ENCODE results near the gene CRYL1. TPM values are rescaled to one million over a fixed set of nuclear protein-coding genes. Genes with fewer than 3 reads are reported as not detected.

CRYL1 gene
- total and polyA plus RNA-seq, 2 of the 8 experiments (the other 6 are each of a cell fraction or from before 2014, with no cell fraction given), result 1.9 to 6.4 TPM

DNA sequence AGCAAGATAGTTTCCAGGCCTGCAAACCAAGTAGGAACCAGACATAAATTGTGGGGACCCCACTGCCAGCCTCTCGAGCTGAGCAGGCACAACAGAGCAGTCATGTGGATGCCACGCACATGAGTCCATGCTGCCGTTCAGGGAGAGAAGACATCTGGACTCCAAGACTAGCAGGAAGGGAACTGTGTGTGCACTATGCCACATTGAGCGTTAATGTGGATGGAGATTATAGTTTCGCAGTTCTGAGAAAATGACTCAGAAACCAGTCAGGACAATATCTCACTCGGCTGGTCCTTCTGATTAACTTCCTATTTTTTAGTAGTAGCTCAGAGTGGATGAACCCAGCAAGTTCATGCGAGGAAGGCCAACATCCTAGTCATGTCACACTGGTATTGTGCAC, 124.9 kb downstream of the CRYL1 start:
- H3K4ac ChIP-seq (replicated peaks; ENCODE audit: insufficient read length, low read depth, low read length), result no peak overlapping the region
- H2AK5ac ChIP-seq (ENCODE audit: low read depth, low read length), result no peak overlapping the region
- H3K23ac ChIP-seq (ENCODE audit: insufficient read length), result no peak overlapping the region
- H3K4me3 ChIP-seq (ENCODE audit: extremely low read depth in 1 of 4, insufficient read depth in 2 of 4, low read depth in 3 of 4, low read length in 4 of 4), result no peak overlapping the region
- no peak overlapping the region for H3K14ac ChIP-seq (ENCODE audit: insufficient read length)
- no peak overlapping the region for H4K5ac ChIP-seq (ENCODE audit: insufficient read length, low read depth, low read length)
- H3K4me2 ChIP-seq (ENCODE audit: insufficient read depth in 1 of 2, low read depth in 2 of 2, low read length in 2 of 2), result no peak overlapping the region
- H2BK5ac ChIP-seq (ENCODE audit: low read depth, low read length), result no peak overlapping the region
- no peaks in the 10 kb centered on the region for H3K79me2 ChIP-seq (ENCODE audit: control insufficient read depth in 1 of 2, insufficient read depth in 2 of 2, low read length in 2 of 2)
- FAIRE-seq (no peak), DNase-seq (ENCODE audit: low read depth in 1 of 2, low spot score in 2 of 2) (no peak)
- H3K79me1 ChIP-seq (ENCODE audit: low read depth, low read length), result no peaks in the 10 kb centered on the region
- TF ChIP-seq CHD1 (IDR thresholded peaks at IDR 0.05; ENCODE audit: low read depth, low read length), result no peak
- 63% methylated on average over 7 of the region's 7 CpGs; no CpG with 5 or more reads in 1 of the 2 experiments for WGBS, 2 experiments (ENCODE audit: extremely low coverage in 1 of 2, insufficient coverage in 1 of 2, insufficient read length in 1 of 2, insufficient replicate concordance in 2 of 2, low coverage in 1 of 2, low lambda C conversion rate in 2 of 2, missing lambda C conversion rate in 1 of 2)
- no peak overlapping the region for H3K9ac ChIP-seq (replicated peaks in 1 of 4; ENCODE audit: extremely low read depth in 1 of 4, low read depth in 3 of 4, low read length in 3 of 4)
- peaks cover 0 to 2% (median under 1%) of the 10 kb centered on the region in 4 experiments; a peak in 2 of 7 replicates for H3K4me1 ChIP-seq (replicated peaks in 1 of 4; ENCODE audit: control insufficient read depth in 3 of 4, insufficient read depth in 4 of 4, low read length in 3 of 4)
- H2AFZ ChIP-seq (ENCODE audit: low read length), result no peak overlapping the region
- no peak overlapping the region for H4K8ac ChIP-seq (ENCODE audit: extremely low read depth, insufficient read depth, low read length)
- peaks cover 0 to 3% of the 10 kb centered on the region in 2 experiments for H4K20me1 ChIP-seq (replicated peaks in 1 of 2; ENCODE audit: control insufficient read depth in 1 of 2, insufficient read depth in 2 of 2, low read length in 2 of 2)
- ChIA-PET POLR2A (ENCODE audit: partially characterized antibody) (no interaction called here), CTCF (ENCODE audit: partially characterized antibody) (interaction anchor here (1.0 kb wide), 1 partner anchor 29 kb away, joined by 3 read pairs; no protein-coding TSS in a partner anchor)
- H2BK120ac ChIP-seq (replicated peaks; ENCODE audit: low read depth, low read length), result no peak overlapping the region
- no peak overlapping the region for H4K91ac ChIP-seq (replicated peaks; ENCODE audit: insufficient read length, low read length)
- no peak overlapping the region for H2BK12ac ChIP-seq (ENCODE audit: low read depth, low read length)
- no peak overlapping the region for H3K27ac ChIP-seq (ENCODE audit: low read depth, low read length)
- H2BK15ac ChIP-seq (ENCODE audit: low read length), result no peak overlapping the region
- peaks cover 0 to under 1% (median 0%) of the 10 kb centered on the region in 4 experiments; a peak in 3 of 7 replicates for H3K27me3 ChIP-seq (replicated peaks in 1 of 4; ENCODE audit: control insufficient read depth in 3 of 4, extremely low read depth in 1 of 4, insufficient read depth in 3 of 4, low read length in 3 of 4)
- no peak overlapping the region for H2BK20ac ChIP-seq (ENCODE audit: low read length)
- no peak overlapping the region for H3K56ac ChIP-seq (replicated peaks; ENCODE audit: insufficient read length, low read depth, low read length)
- no peaks in the 10 kb centered on the region for H3K36me3 ChIP-seq (ENCODE audit: control insufficient read depth in 2 of 4, insufficient read depth in 4 of 4, low read length in 3 of 4)
- H3K9me3 ChIP-seq (ENCODE audit: insufficient read depth in 2 of 2, low read depth in 1 of 2, low read length in 1 of 2), result no peaks in the 10 kb centered on the region
- no peak overlapping the region for H3K18ac ChIP-seq (ENCODE audit: extremely low read depth, low read length)
- peaks cover 5% of the 10 kb centered on the region; the same call in 1 of the 2 replicates for H3K23me2 ChIP-seq (ENCODE audit: low read depth, low read length)
